GM13977 (cell line): ENCODE results near the gene CACNG4.
"Not testable (repeated sequence)": the region's sequence is repeated elsewhere in the genome, so short reads cannot be mapped to it uniquely, and the experiment has no call there.

Experiments used
- DNase-seq: peaks from one replicate; pipeline ENCODE4 v3.0.0; 2012; ENCODE audit warnings: low spot score
- in situ Hi-C: fragments of 300-500 bp; cut with MboI; formaldehyde crosslinking; loops from one replicate; pipeline ENCODE4 v1.12.0; 2022; ENCODE audit warnings: low sequenced_read_pairs, low pct_unique_long_range_greater_than_20kb, mixed read lengths, inconsistent platforms; ENCODE audit not compliant: unreplicated experiment
- TF ChIP-seq, protein P1 (sequence below): IDR thresholded peaks from 2 replicates; pipeline ENCODE4 v1.5.1; 2012; ENCODE audit warnings: mild to moderate bottlenecking, control low read depth; ENCODE audit not compliant: insufficient read depth; ENCODE audit errors: extremely low read depth, missing control alignments

Gene CACNG4

DNA sequence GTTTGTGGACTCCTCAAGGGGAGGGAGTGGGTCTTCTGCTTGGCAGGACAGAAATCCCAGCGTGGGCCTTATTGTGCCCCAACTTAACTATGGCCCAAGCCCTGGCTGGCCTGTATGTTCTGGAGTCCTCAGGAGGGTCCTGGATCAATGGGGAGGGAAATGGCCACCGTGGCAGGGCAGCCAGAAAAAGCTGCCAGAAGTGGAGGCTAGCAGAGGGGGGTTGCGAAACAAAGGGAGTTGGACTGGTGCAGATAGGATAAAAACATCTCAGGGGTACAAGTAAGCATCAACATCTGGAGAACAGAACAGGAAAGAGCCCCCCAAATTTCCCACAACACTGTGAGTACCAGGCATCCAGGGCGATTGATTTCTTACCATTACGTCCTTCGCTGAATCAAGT, 76.1 kb downstream of the CACNG4 start:
- in situ Hi-C loops = no loop called here
- TF ChIP-seq, protein P1, sequence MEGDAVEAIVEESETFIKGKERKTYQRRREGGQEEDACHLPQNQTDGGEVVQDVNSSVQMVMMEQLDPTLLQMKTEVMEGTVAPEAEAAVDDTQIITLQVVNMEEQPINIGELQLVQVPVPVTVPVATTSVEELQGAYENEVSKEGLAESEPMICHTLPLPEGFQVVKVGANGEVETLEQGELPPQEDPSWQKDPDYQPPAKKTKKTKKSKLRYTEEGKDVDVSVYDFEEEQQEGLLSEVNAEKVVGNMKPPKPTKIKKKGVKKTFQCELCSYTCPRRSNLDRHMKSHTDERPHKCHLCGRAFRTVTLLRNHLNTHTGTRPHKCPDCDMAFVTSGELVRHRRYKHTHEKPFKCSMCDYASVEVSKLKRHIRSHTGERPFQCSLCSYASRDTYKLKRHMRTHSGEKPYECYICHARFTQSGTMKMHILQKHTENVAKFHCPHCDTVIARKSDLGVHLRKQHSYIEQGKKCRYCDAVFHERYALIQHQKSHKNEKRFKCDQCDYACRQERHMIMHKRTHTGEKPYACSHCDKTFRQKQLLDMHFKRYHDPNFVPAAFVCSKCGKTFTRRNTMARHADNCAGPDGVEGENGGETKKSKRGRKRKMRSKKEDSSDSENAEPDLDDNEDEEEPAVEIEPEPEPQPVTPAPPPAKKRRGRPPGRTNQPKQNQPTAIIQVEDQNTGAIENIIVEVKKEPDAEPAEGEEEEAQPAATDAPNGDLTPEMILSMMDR = no peak
- DNase-seq = no peak

- DNase-seq, in situ Hi-C loops: not testable (repeated sequence)
These were observed 76.6 kb downstream of the CACNG4 start for GRCh38 chr17:67041119-67041518.

DNA sequence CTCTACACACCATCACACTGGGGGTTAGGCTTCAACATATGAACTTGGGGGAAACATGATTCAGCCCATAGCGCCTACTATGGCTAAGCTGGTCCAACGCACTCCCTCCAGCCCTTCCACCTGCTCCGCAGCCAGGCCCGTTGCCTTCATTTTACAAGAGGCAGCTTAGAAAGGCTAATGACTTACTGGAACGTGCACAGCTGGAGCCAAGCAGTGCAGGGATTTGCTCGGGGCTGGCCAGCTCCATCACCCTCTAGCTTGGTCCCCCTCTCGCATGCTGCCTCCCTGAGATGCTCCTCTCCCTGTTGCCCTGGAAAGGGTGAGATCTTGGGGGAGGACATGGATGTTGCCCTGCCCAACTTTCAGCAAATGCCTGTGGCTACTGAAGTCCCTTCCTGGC, 77.0 kb downstream of the CACNG4 start:
- TF ChIP-seq, protein P1 = no peak
- in situ Hi-C loops = no loop called here
- DNase-seq = no peak

DNA sequence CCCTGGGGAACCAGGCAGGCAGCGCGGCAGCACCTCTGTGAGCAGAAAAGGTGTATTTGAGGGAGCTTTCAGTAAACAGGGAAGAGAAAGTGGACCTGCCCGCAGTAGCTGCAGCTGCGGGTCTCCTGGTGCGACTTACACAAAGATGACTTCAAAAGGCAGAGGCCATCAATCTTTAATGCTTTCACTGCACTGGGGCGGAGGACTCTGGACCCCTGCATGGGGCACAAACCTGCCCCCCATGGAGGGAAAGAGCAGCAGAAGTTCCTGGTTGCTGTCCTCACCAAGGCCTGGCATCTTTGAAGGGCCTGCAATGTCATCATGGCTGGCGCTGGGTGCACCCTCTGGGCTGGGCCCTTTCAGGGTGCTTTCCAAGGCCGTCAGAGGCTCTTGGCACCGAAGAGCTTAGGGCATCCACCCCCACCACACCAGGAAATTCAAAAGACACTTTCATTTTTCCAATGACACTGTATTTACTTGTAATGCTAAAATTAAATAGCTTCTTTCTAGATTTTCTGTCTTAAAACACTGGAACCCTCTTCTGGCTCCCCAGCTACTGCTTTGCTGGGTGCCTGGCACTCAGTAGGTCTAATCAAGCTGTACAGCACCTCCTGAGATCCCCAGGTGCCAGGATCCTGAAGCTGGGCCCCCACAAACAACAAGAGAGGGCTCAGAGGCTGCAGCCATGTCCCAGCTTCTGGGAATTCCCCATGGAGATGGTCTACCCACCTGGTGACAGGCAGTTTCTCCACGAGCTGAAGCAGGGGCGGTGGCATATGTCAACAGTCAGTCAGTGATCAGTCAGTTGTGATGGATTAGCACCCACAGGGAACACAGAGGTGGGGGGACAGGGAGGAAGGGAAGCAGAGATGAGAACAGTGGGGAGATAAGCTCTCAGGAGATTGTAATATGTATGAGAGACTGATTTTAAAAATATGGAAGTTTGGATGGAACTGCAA, 77.7 kb downstream of the CACNG4 start:
- TF ChIP-seq, protein P1 = no peak
- DNase-seq = peak; percentile 55
- in situ Hi-C loops = no loop called here

GRCh38 chr17:67043283-67043682, 78.8 kb downstream of the CACNG4 start:
- TF ChIP-seq, protein P1 = no peak
- in situ Hi-C loops = no loop called here
- DNase-seq = no peak

GRCh38 chr17:67044016-67044772, 79.7 kb downstream of the CACNG4 start, which contains the start of gene CACNG1:
Gene CACNG1 (plus strand): TSS chr17:67044554. CDS start chr17:67044661, 107 bp downstream.
- no peak for DNase-seq
- TF ChIP-seq, protein P1 = no peak
- in situ Hi-C loops = no loop called here

- in situ Hi-C loops = no loop called here
- TF ChIP-seq, protein P1 = no peak
- no peak for DNase-seq
These were observed 80.4 kb downstream of the CACNG4 start for GRCh38 chr17:67044940-67045339.
